ENCODE data around the gene PSG6.
"Not testable (repeated sequence)": the region's sequence is repeated elsewhere in the genome, so short reads cannot be mapped to it uniquely, and the experiment has no call there.

The PSG6 gene

GRCh38 chr19:42882010-42882409 is 35.7 kb downstream of the PSG6 start:
- H3K9me3 Mint-ChIP-seq (ENCODE audit: low read depth); H3K4me1 Mint-ChIP-seq (ENCODE audit: low read depth); H3K27ac Mint-ChIP-seq; H3K36me3 Mint-ChIP-seq; H3K4me3 Mint-ChIP-seq: not testable (repeated sequence)
- H3K27me3 Mint-ChIP-seq: peaks cover 18% of the 10 kb centered on the region

GRCh38 chr19:42881279-42881678 is 36.4 kb downstream of the PSG6 start:
- not testable (repeated sequence) for H3K27ac Mint-ChIP-seq; H3K4me1 Mint-ChIP-seq (ENCODE audit: low read depth); H3K9me3 Mint-ChIP-seq (ENCODE audit: low read depth); H3K4me3 Mint-ChIP-seq; H3K36me3 Mint-ChIP-seq
- H3K27me3 Mint-ChIP-seq: peaks cover 17% of the 10 kb centered on the region

GRCh38 chr19:42880621-42881020 is 37.1 kb downstream of the PSG6 start:
- peaks cover 11% of the 10 kb centered on the region for H3K27me3 Mint-ChIP-seq
- not testable (repeated sequence) for H3K36me3 Mint-ChIP-seq; H3K4me3 Mint-ChIP-seq; H3K9me3 Mint-ChIP-seq (ENCODE audit: low read depth); H3K4me1 Mint-ChIP-seq (ENCODE audit: low read depth); H3K27ac Mint-ChIP-seq

- no peaks in the 10 kb centered on the region for H3K9me3 Mint-ChIP-seq (ENCODE audit: low read depth)
- no peak within 1 kb of the TSS for H3K27ac Mint-ChIP-seq
- no peaks in the 10 kb centered on the region for H3K36me3 Mint-ChIP-seq
- H3K27me3 Mint-ChIP-seq: peaks cover 3% of the 10 kb centered on the region
- no peak within 1 kb of the TSS for H3K4me3 Mint-ChIP-seq
- H3K4me1 Mint-ChIP-seq (ENCODE audit: low read depth): no peaks in the 10 kb centered on the region
Measured at GRCh38 chr19:42879613-42880012, 38.1 kb downstream of the PSG6 start, which contains the start of gene PSG1. TSS of gene PSG1 (minus strand) at chr19:42879713. CDS start at chr19:42879581, 132 bp downstream.

GRCh38 chr19:42876596-42876995 is 41.1 kb downstream of the PSG6 start:
- not testable (repeated sequence) for H3K36me3 Mint-ChIP-seq; H3K27me3 Mint-ChIP-seq; H3K9me3 Mint-ChIP-seq (ENCODE audit: low read depth); H3K4me1 Mint-ChIP-seq (ENCODE audit: low read depth); H3K27ac Mint-ChIP-seq; H3K4me3 Mint-ChIP-seq

GRCh38 chr19:42875881-42876280 is 41.8 kb downstream of the PSG6 start:
- H3K4me3 Mint-ChIP-seq; H3K4me1 Mint-ChIP-seq (ENCODE audit: low read depth); H3K27me3 Mint-ChIP-seq; H3K27ac Mint-ChIP-seq; H3K9me3 Mint-ChIP-seq (ENCODE audit: low read depth); H3K36me3 Mint-ChIP-seq: not testable (repeated sequence)

- not testable (repeated sequence) for H3K9me3 Mint-ChIP-seq (ENCODE audit: low read depth); H3K4me3 Mint-ChIP-seq; H3K4me1 Mint-ChIP-seq (ENCODE audit: low read depth); H3K36me3 Mint-ChIP-seq; H3K27me3 Mint-ChIP-seq; H3K27ac Mint-ChIP-seq
Measured at GRCh38 chr19:42874901-42875813, 42.5 kb downstream of the PSG6 start.

GRCh38 chr19:42874136-42874535 is 43.6 kb downstream of the PSG6 start:
- not testable (repeated sequence) for H3K36me3 Mint-ChIP-seq; H3K27ac Mint-ChIP-seq; H3K4me3 Mint-ChIP-seq; H3K4me1 Mint-ChIP-seq (ENCODE audit: low read depth); H3K9me3 Mint-ChIP-seq (ENCODE audit: low read depth)
- H3K27me3 Mint-ChIP-seq: peaks cover 13% of the 10 kb centered on the region

GRCh38 chr19:42872608-42873007 is 45.1 kb downstream of the PSG6 start:
- H3K4me1 Mint-ChIP-seq (ENCODE audit: low read depth): no peaks in the 10 kb centered on the region
- no peaks in the 10 kb centered on the region for H3K9me3 Mint-ChIP-seq (ENCODE audit: low read depth)
- no peak overlapping the region for H3K4me3 Mint-ChIP-seq
- no peaks in the 10 kb centered on the region for H3K36me3 Mint-ChIP-seq
- H3K27ac Mint-ChIP-seq: no peak overlapping the region
- H3K27me3 Mint-ChIP-seq: peaks cover 15% of the 10 kb centered on the region

- H3K27ac Mint-ChIP-seq: no peak overlapping the region
- H3K4me3 Mint-ChIP-seq: no peak overlapping the region
- no peaks in the 10 kb centered on the region for H3K9me3 Mint-ChIP-seq (ENCODE audit: low read depth)
- no peaks in the 10 kb centered on the region for H3K4me1 Mint-ChIP-seq (ENCODE audit: low read depth)
- peaks cover 8% of the 10 kb centered on the region for H3K27me3 Mint-ChIP-seq
- H3K36me3 Mint-ChIP-seq: no peaks in the 10 kb centered on the region
Measured at GRCh38 chr19:42857544-42857867, 60.2 kb downstream of the PSG6 start.

GRCh38 chr19:42856866-42857543 is 60.7 kb downstream of the PSG6 start:
- H3K4me1 Mint-ChIP-seq (ENCODE audit: low read depth); H3K9me3 Mint-ChIP-seq (ENCODE audit: low read depth); H3K27me3 Mint-ChIP-seq; H3K27ac Mint-ChIP-seq; H3K36me3 Mint-ChIP-seq; H3K4me3 Mint-ChIP-seq: not testable (repeated sequence)

- not testable (repeated sequence) for H3K36me3 Mint-ChIP-seq; H3K4me3 Mint-ChIP-seq; H3K27me3 Mint-ChIP-seq; H3K27ac Mint-ChIP-seq; H3K4me1 Mint-ChIP-seq (ENCODE audit: low read depth); H3K9me3 Mint-ChIP-seq (ENCODE audit: low read depth)
Measured at GRCh38 chr19:42854745-42855144, 62.9 kb downstream of the PSG6 start.

GRCh38 chr19:42853231-42853630 is 64.5 kb downstream of the PSG6 start:
- not testable (repeated sequence) for H3K27ac Mint-ChIP-seq; H3K9me3 Mint-ChIP-seq (ENCODE audit: low read depth); H3K4me3 Mint-ChIP-seq; H3K27me3 Mint-ChIP-seq; H3K36me3 Mint-ChIP-seq; H3K4me1 Mint-ChIP-seq (ENCODE audit: low read depth)

- H3K27me3 Mint-ChIP-seq; H3K27ac Mint-ChIP-seq; H3K9me3 Mint-ChIP-seq (ENCODE audit: low read depth); H3K4me3 Mint-ChIP-seq; H3K36me3 Mint-ChIP-seq; H3K4me1 Mint-ChIP-seq (ENCODE audit: low read depth): not testable (repeated sequence)
Measured at GRCh38 chr19:42852821-42853220, 64.9 kb downstream of the PSG6 start.

Measured in activated naive CD8-positive, alpha-beta T cell (primary cell).